Measurements from ENCODE around the gene GJA4.

GJA4 gene

GRCh38 chr1:34827341-34827941 is 34.6 kb downstream of the GJA4 start:
- TF ChIP-seq SPI1 (IDR thresholded peaks at IDR 0.05; ENCODE audit: low read depth, low read length), result no peak
- TF ChIP-seq PAX5 (IDR thresholded peaks at IDR 0.05; ENCODE audit: insufficient read depth, low read length, severe bottlenecking), result no peak
- TF ChIP-seq POLR2A (IDR thresholded peaks at IDR 0.05; ENCODE audit: low read depth, low read length), result no peak
- no peak for TF ChIP-seq POLR2AphosphoS5 (IDR thresholded peaks at IDR 0.05; ENCODE audit: low read depth, low read length)
- no peak for TF ChIP-seq TAF1 (IDR thresholded peaks at IDR 0.05; ENCODE audit: low read depth, low read length)
- no peak for TF ChIP-seq POU2F2 (IDR thresholded peaks at IDR 0.05; ENCODE audit: low read depth, low read length)
- DNase-seq (ENCODE audit: insufficient read length, low spot score) (no peak), FAIRE-seq (no peak)

- FAIRE-seq (no peak), DNase-seq (ENCODE audit: insufficient read length, low spot score) (no peak)
- TF ChIP-seq TAF1 (IDR thresholded peaks at IDR 0.05; ENCODE audit: low read depth, low read length) (no peak), PAX5 (IDR thresholded peaks at IDR 0.05; ENCODE audit: insufficient read depth, low read length, severe bottlenecking) (no peak), SPI1 (IDR thresholded peaks at IDR 0.05; ENCODE audit: low read depth, low read length) (no peak), POU2F2 (IDR thresholded peaks at IDR 0.05; ENCODE audit: low read depth, low read length) (no peak), POLR2AphosphoS5 (IDR thresholded peaks at IDR 0.05; ENCODE audit: low read depth, low read length) (no peak), POLR2A (IDR thresholded peaks at IDR 0.05; ENCODE audit: low read depth, low read length) (no peak)
Measured at GRCh38 chr1:34828611-34829010, 35.8 kb downstream of the GJA4 start.

DNA sequence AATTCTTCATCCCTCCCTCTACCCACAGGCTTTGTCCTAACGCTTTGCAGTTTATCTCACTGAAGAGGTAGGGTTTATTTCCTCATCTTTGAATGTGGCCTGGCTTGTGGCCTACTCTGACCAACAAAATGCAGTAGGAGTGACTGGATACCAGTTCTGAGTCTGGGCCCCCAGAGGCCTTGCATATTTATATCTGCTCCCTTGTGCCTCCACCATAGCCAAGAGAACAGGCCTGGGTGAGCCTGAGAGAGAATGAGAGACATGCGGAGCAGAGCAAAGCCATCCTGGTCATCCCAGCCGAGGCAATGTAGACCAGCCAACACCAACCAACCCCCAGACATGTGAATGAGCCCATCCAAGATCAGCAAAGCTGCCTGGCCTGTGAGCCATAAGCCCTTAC is 36.5 kb downstream of the GJA4 start:
- DNase-seq (ENCODE audit: insufficient read length, low spot score) (no peak), FAIRE-seq (no peak)
- TF ChIP-seq TAF1 (IDR thresholded peaks at IDR 0.05; ENCODE audit: low read depth, low read length), result no peak
- TF ChIP-seq SPI1 (IDR thresholded peaks at IDR 0.05; ENCODE audit: low read depth, low read length), result no peak
- TF ChIP-seq POLR2AphosphoS5 (IDR thresholded peaks at IDR 0.05; ENCODE audit: low read depth, low read length), result no peak
- no peak for TF ChIP-seq POLR2A (IDR thresholded peaks at IDR 0.05; ENCODE audit: low read depth, low read length)
- no peak for TF ChIP-seq PAX5 (IDR thresholded peaks at IDR 0.05; ENCODE audit: insufficient read depth, low read length, severe bottlenecking)
- TF ChIP-seq POU2F2 (IDR thresholded peaks at IDR 0.05; ENCODE audit: low read depth, low read length), result no peak

DNA sequence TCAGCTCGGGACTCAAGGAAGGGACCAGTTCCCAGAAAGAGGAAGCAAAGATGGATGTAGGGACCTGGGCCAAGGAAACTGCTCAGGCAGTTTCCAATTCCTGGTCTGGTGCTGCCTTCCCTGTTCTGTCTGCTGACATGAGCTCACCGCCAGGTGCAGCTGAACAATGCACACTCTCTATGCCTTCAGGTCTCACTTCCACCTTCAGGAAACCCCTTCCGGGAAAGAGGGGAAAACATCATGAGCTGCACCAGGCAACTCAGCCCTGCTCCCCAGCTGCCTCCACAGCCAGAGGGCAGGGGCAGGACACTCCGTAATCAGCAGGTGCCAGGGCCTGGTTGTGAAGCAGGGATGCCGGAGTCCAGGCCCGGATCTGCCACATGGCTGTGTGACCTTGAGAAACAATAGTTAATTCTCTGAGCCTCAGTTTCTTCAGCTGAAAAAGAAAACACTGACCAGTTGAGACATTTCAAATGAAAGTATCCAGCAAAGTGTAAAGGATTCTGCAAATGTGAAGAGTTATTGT is 39.0 kb downstream of the GJA4 start:
- FAIRE-seq, result no peak
- TF ChIP-seq POLR2A (IDR thresholded peaks at IDR 0.05; ENCODE audit: low read depth, low read length) (no peak), TAF1 (IDR thresholded peaks at IDR 0.05; ENCODE audit: low read depth, low read length) (no peak), PAX5 (IDR thresholded peaks at IDR 0.05; ENCODE audit: insufficient read depth, low read length, severe bottlenecking) (no peak), POU2F2 (IDR thresholded peaks at IDR 0.05; ENCODE audit: low read depth, low read length) (no peak), SPI1 (IDR thresholded peaks at IDR 0.05; ENCODE audit: low read depth, low read length) (no peak), POLR2AphosphoS5 (IDR thresholded peaks at IDR 0.05; ENCODE audit: low read depth, low read length) (no peak)
- no peak for DNase-seq (ENCODE audit: insufficient read length, low spot score)

- no peak for TF ChIP-seq PAX5 (IDR thresholded peaks at IDR 0.05; ENCODE audit: insufficient read depth, low read length, severe bottlenecking)
- no peak for DNase-seq (ENCODE audit: insufficient read length, low spot score)
- FAIRE-seq, result no peak
Measured at GRCh38 chr1:34833711-34834110, 40.9 kb downstream of the GJA4 start.

DNA sequence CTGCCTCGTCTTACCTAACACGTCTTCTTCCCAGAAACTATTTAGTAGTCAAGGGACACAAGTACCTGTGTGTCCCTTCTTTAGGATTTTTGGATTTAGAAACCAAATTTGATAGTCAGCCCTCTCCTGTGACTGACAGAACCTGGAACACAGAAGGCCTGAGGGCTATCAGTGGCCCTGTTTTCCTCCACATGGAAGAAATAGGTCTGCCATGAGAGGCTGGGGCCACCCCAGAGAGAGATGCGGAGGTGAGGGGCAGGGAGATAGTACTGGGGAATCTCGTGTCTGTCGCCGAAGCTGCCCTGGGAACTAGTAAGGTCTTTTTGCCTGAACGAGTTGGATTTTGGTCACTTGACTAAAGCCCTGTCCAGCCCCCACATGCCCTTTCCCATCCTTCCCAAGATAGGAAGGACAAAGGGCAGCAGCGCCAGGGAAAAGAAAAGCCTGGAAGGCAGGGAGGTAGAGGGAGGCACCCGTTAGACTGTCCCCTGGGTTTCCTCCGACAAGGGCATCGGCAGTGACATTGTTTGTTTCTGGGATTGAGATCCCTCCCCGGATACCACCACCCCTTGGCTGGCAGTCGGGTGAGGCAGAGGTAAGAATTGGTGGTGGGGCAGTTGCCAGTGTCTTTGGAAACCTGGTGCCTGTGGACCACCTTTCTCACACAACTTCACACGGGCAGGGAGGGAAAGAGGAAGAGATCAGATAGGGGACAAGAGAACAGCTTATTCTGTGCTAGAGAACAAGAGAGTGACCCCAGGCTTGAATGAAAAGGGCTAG is 46.9 kb downstream of the GJA4 start:
- FAIRE-seq, result no peak
- no peak for DNase-seq (ENCODE audit: insufficient read length, low spot score)
- TF ChIP-seq SPI1 (IDR thresholded peaks at IDR 0.05; ENCODE audit: low read depth, low read length), result no peak
- no peak for TF ChIP-seq POLR2AphosphoS5 (IDR thresholded peaks at IDR 0.05; ENCODE audit: low read depth, low read length)
- TF ChIP-seq POU2F2 (IDR thresholded peaks at IDR 0.05; ENCODE audit: low read depth, low read length), result no peak
- no peak for TF ChIP-seq POLR2A (IDR thresholded peaks at IDR 0.05; ENCODE audit: low read depth, low read length)
- TF ChIP-seq PAX5 (IDR thresholded peaks at IDR 0.05; ENCODE audit: insufficient read depth, low read length, severe bottlenecking), result no peak
- no peak for TF ChIP-seq TAF1 (IDR thresholded peaks at IDR 0.05; ENCODE audit: low read depth, low read length)

- TF ChIP-seq SPI1 (IDR thresholded peaks at IDR 0.05; ENCODE audit: low read depth, low read length) (no peak), POLR2A (IDR thresholded peaks at IDR 0.05; ENCODE audit: low read depth, low read length) (no peak), PAX5 (IDR thresholded peaks at IDR 0.05; ENCODE audit: insufficient read depth, low read length, severe bottlenecking) (no peak), POU2F2 (IDR thresholded peaks at IDR 0.05; ENCODE audit: low read depth, low read length) (no peak), POLR2AphosphoS5 (IDR thresholded peaks at IDR 0.05; ENCODE audit: low read depth, low read length) (no peak)
- DNase-seq (ENCODE audit: insufficient read length, low spot score) (no peak), FAIRE-seq (no peak)
Measured at GRCh38 chr1:34840426-34840825, 47.6 kb downstream of the GJA4 start.

- DNase-seq (ENCODE audit: insufficient read length, low spot score), result no peak
- no peak for TF ChIP-seq POLR2AphosphoS5 (IDR thresholded peaks at IDR 0.05; ENCODE audit: low read depth, low read length)
- TF ChIP-seq POU2F2 (IDR thresholded peaks at IDR 0.05; ENCODE audit: low read depth, low read length), result no peak
- TF ChIP-seq PAX5 (IDR thresholded peaks at IDR 0.05; ENCODE audit: insufficient read depth, low read length, severe bottlenecking), result no peak
- no peak for TF ChIP-seq POLR2A (IDR thresholded peaks at IDR 0.05; ENCODE audit: low read depth, low read length)
- no peak for TF ChIP-seq SPI1 (IDR thresholded peaks at IDR 0.05; ENCODE audit: low read depth, low read length)
- no peak for TF ChIP-seq TAF1 (IDR thresholded peaks at IDR 0.05; ENCODE audit: low read depth, low read length)
- FAIRE-seq, result no peak
Measured at GRCh38 chr1:34842073-34842472, 49.3 kb downstream of the GJA4 start.

DNA sequence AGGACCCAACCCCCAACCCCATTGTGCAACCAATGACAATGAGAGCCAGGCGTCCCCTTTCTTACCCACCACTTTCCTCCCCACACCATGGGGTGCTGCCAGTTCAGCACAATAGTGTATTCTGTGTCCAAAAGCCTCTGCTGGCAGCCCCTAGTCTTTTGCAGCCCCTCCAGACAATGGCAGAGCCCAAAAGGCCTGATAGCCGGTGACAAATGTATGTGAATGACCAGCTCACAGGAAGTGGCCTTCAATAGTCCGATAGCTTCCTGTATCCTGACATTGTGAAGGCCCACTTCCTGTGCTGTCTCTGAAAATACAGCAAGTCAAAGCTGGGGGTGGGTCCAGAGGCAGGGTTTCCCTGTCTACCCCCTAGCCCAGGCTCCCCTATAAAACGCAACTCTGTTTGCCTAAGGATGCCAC is 50.2 kb downstream of the GJA4 start:
- DNase-seq (ENCODE audit: insufficient read length, low spot score) (no peak), FAIRE-seq (no peak)
- TF ChIP-seq POLR2AphosphoS5 (IDR thresholded peaks at IDR 0.05; ENCODE audit: low read depth, low read length) (no peak), POLR2A (IDR thresholded peaks at IDR 0.05; ENCODE audit: low read depth, low read length) (no peak), POU2F2 (IDR thresholded peaks at IDR 0.05; ENCODE audit: low read depth, low read length) (no peak), TAF1 (IDR thresholded peaks at IDR 0.05; ENCODE audit: low read depth, low read length) (no peak), SPI1 (IDR thresholded peaks at IDR 0.05; ENCODE audit: low read depth, low read length) (no peak), PAX5 (IDR thresholded peaks at IDR 0.05; ENCODE audit: insufficient read depth, low read length, severe bottlenecking) (no peak)
